H9 (cell line): ENCODE measurements around the gene AKIRIN1. TPM values are rescaled to one million over a fixed set of nuclear protein-coding genes. Genes with fewer than 3 reads are reported as not detected.

ENCODE experiments used
- total RNA-seq: library from RNA; stranded (reverse); gene quantifications from 2 replicates; pipeline ENCODE4 v1.2.1, GENCODE V29; 2021

Gene AKIRIN1
- total RNA-seq, 1 experiment from 2014 or later: 237 TPM

Other genes with a start within 250 kb of the AKIRIN1 start
- 17.9 and 19.1 TPM in 2 replicates for gene RRAGC, start 131.5 kb upstream of the AKIRIN1 start, total RNA-seq
- gene MYCBP, start 117.9 kb upstream of the AKIRIN1 start, total RNA-seq: 33.1 and 35.2 TPM in 2 replicates
- gene GJA9, start 109.7 kb upstream of the AKIRIN1 start, total RNA-seq: not detected in 2 replicates
- gene RHBDL2, start 49.4 kb upstream of the AKIRIN1 start, total RNA-seq: 0.15 TPM in 1 of 2 replicates, not detected in the other
- 367 and 376 TPM in 2 replicates for gene NDUFS5, start 35.1 kb downstream of the AKIRIN1 start, total RNA-seq
- gene MACF1, start 213.4 kb downstream of the AKIRIN1 start, total RNA-seq: 172 and 190 TPM in 2 replicates